Mesenchymal stem cell (in vitro differentiated cells and primary cell): ENCODE data around the gene NKAIN2.

Experiments used
- DNase-seq: peaks from one replicate; pipeline ENCODE4 v3.0.0-alpha.2; 2013
- H2AFZ ChIP-seq: one replicate; pipeline ENCODE4 v1.6.1; 2013; ENCODE audit warnings: low read depth, mild to moderate bottlenecking, control low read depth, inconsistent platforms, low read length, moderate library complexity
- H2AK5ac ChIP-seq: 2 replicates; pipeline ENCODE4 v1.6.1; 2013; ENCODE audit warnings: low read length, moderate library complexity, mild to moderate bottlenecking, inconsistent platforms; ENCODE audit not compliant: severe bottlenecking
- H2BK120ac ChIP-seq: one replicate; pipeline ENCODE4 v1.6.1; 2013; ENCODE audit warnings: low read depth, mild to moderate bottlenecking, inconsistent platforms, low read length, moderate library complexity
- H2BK12ac ChIP-seq, 2 experiments: one replicate each; pipeline ENCODE4 v1.6.1; 2013; ENCODE audit warnings: inconsistent platforms in 2 of 2, low read length in 2 of 2, mild to moderate bottlenecking in 2 of 2, moderate library complexity in 2 of 2, control low read depth in 1 of 2
- H2BK15ac ChIP-seq: one replicate; pipeline ENCODE4 v1.6.1; 2013; ENCODE audit warnings: mild to moderate bottlenecking, low read depth, inconsistent platforms; ENCODE audit not compliant: poor library complexity, severe bottlenecking
- H2BK5ac ChIP-seq: 2 replicates; pipeline ENCODE4 v1.6.1; 2013; ENCODE audit warnings: low read depth, mild to moderate bottlenecking, low read length, control low read depth, inconsistent platforms; ENCODE audit not compliant: poor library complexity, severe bottlenecking
- H3K14ac ChIP-seq, 2 experiments: one replicate each; pipeline ENCODE4 v1.6.1; 2013; ENCODE audit warnings: inconsistent platforms in 2 of 2, low read length in 2 of 2, control low read depth in 1 of 2, mild to moderate bottlenecking in 1 of 2, moderate library complexity in 1 of 2
- H3K18ac ChIP-seq, 2 experiments: one replicate each; pipeline ENCODE4 v1.6.1; 2013; ENCODE audit warnings: inconsistent platforms in 2 of 2, low read length in 2 of 2, control low read depth in 1 of 2, low read depth in 1 of 2, mild to moderate bottlenecking in 1 of 2
- H3K23ac ChIP-seq, 2 experiments: one replicate each; pipeline ENCODE4 v1.6.1; 2013; ENCODE audit warnings: inconsistent platforms in 2 of 2, low read length in 2 of 2, mild to moderate bottlenecking in 2 of 2, moderate library complexity in 2 of 2, control low read depth in 1 of 2
- H3K27ac ChIP-seq: 2 replicates; pipeline ENCODE4 v1.5.1; 2013; ENCODE audit warnings: mild to moderate bottlenecking, moderate library complexity, low read length, control low read depth, inconsistent platforms; ENCODE audit not compliant: poor library complexity, severe bottlenecking
- H3K27me3 ChIP-seq, 2 experiments: 2 replicates each; pipeline versions ENCODE4 v1.6.1 to v1.7.0; 2013; ENCODE audit warnings: low read length in 2 of 2, mild to moderate bottlenecking in 2 of 2, moderate library complexity in 2 of 2, control low read depth in 1 of 2, inconsistent platforms in 1 of 2; ENCODE audit not compliant: control insufficient read depth in 1 of 2, insufficient read depth in 1 of 2
- H3K36me3 ChIP-seq, 2 experiments: 2 replicates each; pipeline versions ENCODE4 v1.6.1 to v1.7.0; 2013; ENCODE audit warnings: low read length in 2 of 2, control low read depth in 1 of 2, inconsistent platforms in 1 of 2, low read depth in 1 of 2, mild to moderate bottlenecking in 1 of 2; ENCODE audit not compliant: insufficient read depth in 2 of 2, control insufficient read depth in 1 of 2
- H3K4ac ChIP-seq, 2 experiments: one replicate each; pipeline ENCODE4 v1.6.1; 2013; ENCODE audit warnings: inconsistent platforms in 2 of 2, low read length in 2 of 2, mild to moderate bottlenecking in 2 of 2, moderate library complexity in 2 of 2, control low read depth in 1 of 2, low read depth in 1 of 2
- H3K4me1 ChIP-seq: 2 replicates; pipeline ENCODE4 v1.6.1; 2013; ENCODE audit warnings: low read depth, low read length, control low read depth; ENCODE audit not compliant: control insufficient read depth, insufficient read depth
- H3K4me2 ChIP-seq: 2 replicates; pipeline ENCODE4 v1.6.1; 2013; ENCODE audit warnings: low read length, mild to moderate bottlenecking, inconsistent platforms; ENCODE audit not compliant: poor library complexity, severe bottlenecking
- H3K4me3 ChIP-seq, 2 experiments: 2 replicates each; pipeline versions ENCODE4 v1.5.1 to v1.7.0; 2013; ENCODE audit warnings: low read length in 2 of 2, mild to moderate bottlenecking in 2 of 2, control low read depth in 1 of 2, low read depth in 1 of 2; ENCODE audit not compliant: insufficient read depth in 1 of 2
- H3K79me1 ChIP-seq: replicated peaks from 2 replicates; pipeline ENCODE4 v1.6.1; 2013; ENCODE audit warnings: mild to moderate bottlenecking, control low read depth, low read length, inconsistent platforms; ENCODE audit not compliant: poor library complexity, severe bottlenecking
- H3K9ac ChIP-seq: 2 replicates; pipeline ENCODE4 v1.7.0; 2013; ENCODE audit warnings: mild to moderate bottlenecking, low read length, moderate library complexity
- H3K9me3 ChIP-seq: 2 replicates; pipeline ENCODE4 v1.7.0; 2013; ENCODE audit warnings: mild to moderate bottlenecking, low read length; ENCODE audit not compliant: control insufficient read depth
- H4K8ac ChIP-seq: one replicate; pipeline ENCODE4 v1.6.1; 2013; ENCODE audit warnings: inconsistent platforms, mild to moderate bottlenecking, low read length, moderate library complexity
- H4K91ac ChIP-seq: one replicate; pipeline ENCODE4 v1.6.1; 2013; ENCODE audit warnings: mild to moderate bottlenecking, low read length, inconsistent platforms
- WGBS: methylation state at CpG from one replicate; pipeline ENCODE4 v1.1.7; 2013; ENCODE audit warnings: mixed read lengths; 5-methylcytosine and 5-hydroxymethylcytosine counted together

Gene NKAIN2

DNA sequence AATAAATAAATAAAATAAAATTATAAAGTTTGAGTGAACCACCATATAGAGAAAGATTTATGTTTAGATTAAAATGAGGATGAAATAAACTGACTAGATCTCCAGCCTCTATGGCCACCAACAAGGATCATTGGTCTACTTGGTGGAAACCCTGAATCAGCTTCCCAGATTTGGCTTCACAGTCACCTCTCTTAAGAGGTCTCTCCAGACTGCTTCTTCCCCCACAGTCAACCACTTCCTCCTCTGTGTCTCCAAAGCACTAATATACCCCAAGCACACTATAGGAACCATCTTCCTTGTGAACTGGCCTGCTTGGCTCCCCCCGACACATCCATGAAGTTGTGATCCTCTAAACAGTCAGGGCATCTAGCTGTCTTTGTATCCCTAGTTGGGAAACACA lies 629.0 kb downstream of the NKAIN2 start:
- no peak overlapping the region for H2BK120ac ChIP-seq
- no peaks in the 10 kb centered on the region for H3K79me1 ChIP-seq
- no peaks in the 10 kb centered on the region for H3K4me1 ChIP-seq
- H2AFZ ChIP-seq = no peak overlapping the region
- H3K27me3 ChIP-seq = no peaks in the 10 kb centered on the region
- no peak overlapping the region for H2BK12ac ChIP-seq
- no peak overlapping the region for H3K27ac ChIP-seq
- H2AK5ac ChIP-seq = no peak overlapping the region
- H3K36me3 ChIP-seq = no peaks in the 10 kb centered on the region
- no peak for DNase-seq
- H3K23ac ChIP-seq = no peak overlapping the region
- no peak overlapping the region for H2BK5ac ChIP-seq
- no peak overlapping the region for H4K8ac ChIP-seq
- H3K4me2 ChIP-seq = no peak overlapping the region
- H3K9me3 ChIP-seq = no peaks in the 10 kb centered on the region
- H3K9ac ChIP-seq = no peak overlapping the region
- no peak overlapping the region for H3K18ac ChIP-seq
- no peak overlapping the region for H2BK15ac ChIP-seq
- WGBS = 100% methylated on average over 1 of the region's 1 CpG
- no peak overlapping the region for H3K14ac ChIP-seq
- no peak overlapping the region for H3K4me3 ChIP-seq
- no peak overlapping the region for H3K4ac ChIP-seq
- no peak overlapping the region for H4K91ac ChIP-seq

DNA sequence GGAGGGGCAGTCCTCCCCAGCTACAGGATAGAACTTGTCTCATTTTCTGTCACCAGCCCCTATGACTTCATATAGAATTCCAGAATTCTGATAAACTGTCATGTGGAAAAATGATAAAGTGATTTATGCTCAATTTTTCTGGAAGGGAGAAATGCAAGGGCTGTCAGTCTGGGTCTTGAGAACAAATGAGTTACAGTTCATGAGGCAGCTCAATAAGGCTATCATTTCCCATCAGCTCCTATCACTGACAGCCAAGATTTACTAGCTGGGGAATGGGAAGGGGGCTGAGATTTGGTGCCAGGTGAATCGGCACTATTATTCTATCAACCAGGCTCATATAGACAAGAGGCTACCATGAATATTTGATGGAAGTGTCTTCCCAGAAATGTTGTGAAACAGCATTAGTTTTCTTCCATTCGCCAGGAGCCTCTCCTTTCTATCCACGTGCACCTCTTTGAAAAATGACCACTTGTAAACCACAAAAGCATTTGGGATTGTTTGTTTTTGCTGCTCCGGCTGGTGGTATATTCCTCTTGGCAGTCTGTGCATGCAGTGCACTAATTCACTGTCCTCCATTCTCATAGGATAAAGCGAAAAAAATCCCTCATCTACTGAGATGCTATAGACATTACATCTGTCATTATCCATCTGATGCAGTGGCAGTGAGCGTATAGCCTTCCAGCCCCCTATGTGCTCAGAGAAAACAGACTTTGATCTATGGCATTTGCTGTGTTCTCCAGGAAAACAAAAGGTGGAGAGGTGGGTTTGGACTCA lies 629.9 kb downstream of the NKAIN2 start:
- Histone ChIP-seq H3K9ac (no peak overlapping the region), H3K4me2 (no peak overlapping the region), H3K4me1 (no peaks in the 10 kb centered on the region), H3K14ac (no peak overlapping the region), H2BK12ac (no peak overlapping the region), H4K8ac (no peak overlapping the region), H3K23ac (no peak overlapping the region), H3K79me1 (no peaks in the 10 kb centered on the region), H2AFZ (no peak overlapping the region), H2BK5ac (no peak overlapping the region), H3K4ac (no peak overlapping the region), H3K9me3 (no peaks in the 10 kb centered on the region), H2BK15ac (no peak overlapping the region), H3K18ac (no peak overlapping the region), H2BK120ac (no peak overlapping the region), H3K36me3 (no peaks in the 10 kb centered on the region), H3K27me3 (no peaks in the 10 kb centered on the region), H2AK5ac (no peak overlapping the region), H4K91ac (no peak overlapping the region), H3K27ac (no peak overlapping the region), H3K4me3 (no peak overlapping the region)
- WGBS = 75% methylated on average over 5 of the region's 6 CpGs
- DNase-seq = no peak

DNA sequence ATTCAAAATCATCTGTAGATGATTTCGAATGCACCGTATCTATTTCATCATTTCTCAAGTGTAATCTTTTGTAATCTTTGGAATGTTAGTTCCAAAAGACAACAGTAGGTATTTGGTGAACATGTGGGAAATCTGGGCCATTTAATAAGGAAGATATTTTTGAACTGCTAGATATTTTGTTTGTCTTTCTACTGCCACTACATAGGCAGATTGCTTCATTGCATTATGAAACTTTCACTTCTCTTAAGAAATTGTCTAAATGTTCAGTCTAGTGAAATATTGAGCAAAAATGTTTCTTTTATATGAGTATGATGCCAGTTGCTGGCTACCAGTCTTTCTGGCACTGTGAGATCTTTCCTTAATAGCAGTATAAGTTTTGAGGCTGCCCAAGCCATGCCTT lies 630.8 kb downstream of the NKAIN2 start:
- no peak overlapping the region for H3K23ac ChIP-seq
- no CpG with 5 or more reads among the region's 2 CpGs for WGBS
- no peak overlapping the region for H4K8ac ChIP-seq
- no peak overlapping the region for H3K14ac ChIP-seq
- no peak overlapping the region for H3K27ac ChIP-seq
- H2AK5ac ChIP-seq = no peak overlapping the region
- H4K91ac ChIP-seq = no peak overlapping the region
- H3K9ac ChIP-seq = no peak overlapping the region
- no peak overlapping the region for H2BK120ac ChIP-seq
- H3K9me3 ChIP-seq = no peaks in the 10 kb centered on the region
- no peak for DNase-seq
- no peak overlapping the region for H2BK12ac ChIP-seq
- no peak overlapping the region for H2BK5ac ChIP-seq
- H3K4ac ChIP-seq = no peak overlapping the region
- no peak overlapping the region for H2BK15ac ChIP-seq
- no peak overlapping the region for H3K18ac ChIP-seq
- no peaks in the 10 kb centered on the region for H3K4me1 ChIP-seq
- no peak overlapping the region for H3K4me3 ChIP-seq
- H2AFZ ChIP-seq = no peak overlapping the region
- H3K27me3 ChIP-seq = no peaks in the 10 kb centered on the region
- no peaks in the 10 kb centered on the region for H3K36me3 ChIP-seq
- no peak overlapping the region for H3K4me2 ChIP-seq
- no peaks in the 10 kb centered on the region for H3K79me1 ChIP-seq

DNA sequence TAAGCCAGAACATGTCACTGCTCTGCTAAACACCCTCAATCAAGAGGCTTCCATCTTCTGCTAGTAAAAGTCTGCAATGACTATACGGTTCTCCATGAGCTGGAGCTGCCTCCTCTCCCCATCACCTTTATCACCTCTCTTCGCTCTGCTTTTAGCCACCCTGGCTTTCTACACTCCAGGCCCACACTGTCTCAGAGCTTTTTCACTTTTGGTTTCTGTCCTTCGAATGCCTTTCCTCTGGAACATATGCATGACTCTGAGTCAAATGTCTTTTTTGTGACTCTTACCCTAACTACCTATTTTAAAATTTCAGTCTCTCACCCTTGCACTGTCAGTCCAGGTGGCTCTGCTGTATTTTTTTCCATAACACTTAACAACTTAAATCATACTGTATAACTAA lies 633.1 kb downstream of the NKAIN2 start:
- Histone ChIP-seq H4K91ac (no peak overlapping the region), H3K23ac (no peak overlapping the region), H3K18ac (no peak overlapping the region), H3K4me2 (no peak overlapping the region), H3K27me3 (no peaks in the 10 kb centered on the region), H3K9me3 (no peaks in the 10 kb centered on the region), H2AK5ac (no peak overlapping the region), H3K36me3 (no peaks in the 10 kb centered on the region), H3K4ac (no peak overlapping the region), H2BK120ac (no peak overlapping the region), H2BK12ac (no peak overlapping the region), H3K4me3 (no peak overlapping the region), H4K8ac (no peak overlapping the region), H3K14ac (no peak overlapping the region), H2BK5ac (no peak overlapping the region), H3K79me1 (no peaks in the 10 kb centered on the region), H3K9ac (no peak overlapping the region), H2AFZ (no peak overlapping the region), H2BK15ac (no peak overlapping the region), H3K4me1 (no peaks in the 10 kb centered on the region), H3K27ac (no peak overlapping the region)
- DNase-seq = no peak
- 90% methylated on average over 3 of the region's 3 CpGs for WGBS
